K562 (cell line): Measurements from ENCODE around the gene OR56A5.

Experiments used
- CTCF ChIP-seq, 3 experiments: IDR thresholded peaks in 2 of 3; conservative IDR thresholded peaks in 1 of 3; 2 replicates each; pipeline ENCODE4 v1.5.1; 2011 to 2012; ENCODE audit warnings: low read length in 3 of 3, mild to moderate bottlenecking in 3 of 3, control low read depth in 2 of 3, improper control_type of control experiment in 1 of 3, inconsistent platforms in 1 of 3, low read depth in 1 of 3, mixed read lengths in 1 of 3, moderate library complexity in 1 of 3; ENCODE audit not compliant: insufficient read depth in 2 of 3
- HDAC2 ChIP-seq: fragments of 450-650 bp; IDR thresholded peaks from 2 replicates; pipeline ENCODE4 v1.6.1; 2016; ENCODE audit warnings: mild to moderate bottlenecking
- MTA3 ChIP-seq: fragments of 450-650 bp; formaldehyde crosslinking; IDR thresholded peaks from 2 replicates; pipeline ENCODE4 v1.6.1; 2017; ENCODE audit warnings: mild to moderate bottlenecking, borderline replicate concordance
- RBM17 ChIP-seq: fragments of 200-400 bp; formaldehyde crosslinking; IDR thresholded peaks from 2 replicates; pipeline ENCODE4 v1.6.1; 2017; ENCODE audit warnings: low read depth, mild to moderate bottlenecking, low read length, borderline replicate concordance
- ZNF696 ChIP-seq: fragments of 250-450 bp; sonication (Bioruptor Pico); conservative IDR thresholded peaks from 2 replicates; pipeline ENCODE4 v1.4.0; 2020; ENCODE audit warnings: mild to moderate bottlenecking, moderate library complexity

GRCh38 chr11:5994791-5995190 is 26.5 kb upstream of the OR56A5 start:
- no peak for TF ChIP-seq ZNF696 (CRISPR knock-in tag)
- no peak for TF ChIP-seq HDAC2
- TF ChIP-seq RBM17: no peak
- TF ChIP-seq CTCF (IDR thresholded peaks at IDR 0.05 in 2 of 3, conservative IDR thresholded peaks at IDR 0.05 in 1 of 3; ENCODE audit: insufficient read depth in 2 of 3, low read depth in 1 of 3, low read length in 3 of 3): no peak
- no peak for TF ChIP-seq MTA3
